GM04503 (cell line): ENCODE results near the gene OPCML.

Experiments
- DNase-seq: peaks from one replicate; pipeline ENCODE4 v3.0.0-alpha.2; 2012; ENCODE audit warnings: low read depth

OPCML gene

GRCh38 chr11:132728026-132728425, 804.3 kb downstream of the OPCML start:
- DNase-seq, result no peak

DNA sequence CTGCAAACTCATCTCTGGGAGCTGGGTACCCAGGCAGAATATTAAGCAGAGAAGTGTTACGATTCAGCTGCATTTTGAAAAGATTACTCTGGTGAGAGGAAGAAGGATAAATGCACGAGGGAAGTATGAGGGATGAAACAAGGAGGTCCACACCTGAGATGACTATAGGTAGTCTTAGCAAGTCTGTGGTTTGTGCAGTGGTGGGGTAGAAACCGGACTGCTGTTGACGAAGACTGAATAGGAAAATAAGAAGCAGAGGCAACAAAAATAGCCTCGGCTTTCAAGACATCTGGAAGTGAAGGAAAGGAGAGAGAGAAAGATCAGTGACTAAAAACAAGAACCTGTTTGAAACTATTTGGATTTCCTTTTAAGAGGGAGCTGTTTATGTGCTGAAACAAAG, 810.8 kb downstream of the OPCML start:
- no peak for DNase-seq

- no peak for DNase-seq
Observed at GRCh38 chr11:132719684-132720083, 812.6 kb downstream of the OPCML start.

DNA sequence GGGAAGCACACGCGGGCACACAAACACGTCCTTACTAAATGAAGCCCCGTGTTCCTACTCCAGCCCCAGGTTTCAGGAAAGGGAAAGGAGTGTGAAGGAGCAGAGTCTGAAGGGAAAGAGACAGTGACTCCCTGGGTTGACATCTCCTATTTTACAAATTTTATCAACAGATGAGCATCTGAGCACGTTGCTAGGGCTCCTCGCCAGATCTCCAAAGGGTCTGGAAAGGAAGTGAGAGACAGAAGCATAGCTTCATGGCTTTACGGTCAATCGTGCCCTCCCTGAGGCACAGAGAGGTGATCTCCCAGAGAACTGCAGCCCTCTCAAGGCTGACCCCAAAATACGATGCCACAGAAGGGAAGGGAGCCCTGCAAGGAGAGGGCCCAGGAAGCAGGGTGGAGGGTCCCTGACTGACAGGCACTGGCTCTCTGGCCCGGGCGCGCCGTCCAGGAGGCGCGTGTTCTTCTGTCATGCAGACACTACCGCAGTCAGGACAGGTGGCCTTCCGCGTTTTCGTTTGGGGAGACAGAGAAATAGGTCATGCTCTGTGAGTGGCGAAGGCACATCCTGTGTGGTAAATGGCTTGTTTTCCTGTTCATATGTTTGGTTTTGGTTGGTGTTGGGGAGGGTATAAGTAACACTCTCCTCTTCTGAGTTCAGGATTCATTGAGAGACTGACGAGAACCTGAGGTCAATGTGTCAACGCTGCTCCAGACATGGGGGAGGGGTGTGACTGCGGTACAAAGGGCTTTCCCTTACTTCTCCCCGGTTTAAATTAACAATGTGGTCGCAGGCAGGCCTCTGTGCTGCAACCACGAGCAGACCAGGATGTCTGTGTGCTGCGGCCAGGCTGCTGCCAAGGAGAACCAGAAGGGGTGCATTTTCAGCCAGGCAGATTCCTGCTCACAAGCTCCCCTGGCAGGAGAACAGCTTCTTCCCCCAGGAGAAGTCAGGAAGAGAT, 813.3 kb downstream of the OPCML start:
- DNase-seq, result no peak

GRCh38 chr11:132717824-132718223, 814.5 kb downstream of the OPCML start:
- DNase-seq, result no peak

- DNase-seq, result no peak
Observed at GRCh38 chr11:132716037-132716436, 816.3 kb downstream of the OPCML start.

- no peak for DNase-seq
Observed at GRCh38 chr11:132714859-132715440, 817.4 kb downstream of the OPCML start.

GRCh38 chr11:132712466-132712865, 819.8 kb downstream of the OPCML start:
- DNase-seq, result no peak

DNA sequence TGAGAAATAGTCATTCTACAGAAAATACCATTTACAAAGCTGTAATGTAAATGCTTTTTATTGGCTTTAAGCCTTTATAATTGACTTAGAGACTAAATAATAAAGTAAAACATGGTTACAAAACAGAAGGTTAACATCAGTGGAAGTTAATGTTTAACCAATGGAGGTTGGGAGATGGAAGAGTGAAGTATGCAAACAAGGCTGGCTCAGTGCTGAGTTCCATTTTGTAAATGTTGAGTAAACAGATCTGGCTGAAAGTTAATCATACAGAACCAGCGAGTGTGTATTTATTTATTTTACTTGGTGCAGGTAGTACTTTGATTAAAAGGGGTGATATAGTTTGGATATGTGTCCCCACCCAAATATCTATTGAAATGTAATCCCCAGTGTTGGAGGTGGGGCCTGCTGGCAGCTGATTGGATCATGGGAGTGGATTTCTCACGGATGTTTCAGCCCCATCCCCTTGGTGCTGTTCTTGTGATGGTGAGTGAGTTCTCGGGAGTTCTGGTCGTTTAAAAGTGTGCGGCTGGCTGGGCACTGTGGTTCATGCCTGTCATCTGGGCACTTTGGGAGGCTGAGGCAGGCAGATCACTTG, 827.4 kb downstream of the OPCML start:
- DNase-seq, result no peak

- no peak for DNase-seq
Observed at GRCh38 chr11:132692891-132693290, 839.4 kb downstream of the OPCML start.

DNA sequence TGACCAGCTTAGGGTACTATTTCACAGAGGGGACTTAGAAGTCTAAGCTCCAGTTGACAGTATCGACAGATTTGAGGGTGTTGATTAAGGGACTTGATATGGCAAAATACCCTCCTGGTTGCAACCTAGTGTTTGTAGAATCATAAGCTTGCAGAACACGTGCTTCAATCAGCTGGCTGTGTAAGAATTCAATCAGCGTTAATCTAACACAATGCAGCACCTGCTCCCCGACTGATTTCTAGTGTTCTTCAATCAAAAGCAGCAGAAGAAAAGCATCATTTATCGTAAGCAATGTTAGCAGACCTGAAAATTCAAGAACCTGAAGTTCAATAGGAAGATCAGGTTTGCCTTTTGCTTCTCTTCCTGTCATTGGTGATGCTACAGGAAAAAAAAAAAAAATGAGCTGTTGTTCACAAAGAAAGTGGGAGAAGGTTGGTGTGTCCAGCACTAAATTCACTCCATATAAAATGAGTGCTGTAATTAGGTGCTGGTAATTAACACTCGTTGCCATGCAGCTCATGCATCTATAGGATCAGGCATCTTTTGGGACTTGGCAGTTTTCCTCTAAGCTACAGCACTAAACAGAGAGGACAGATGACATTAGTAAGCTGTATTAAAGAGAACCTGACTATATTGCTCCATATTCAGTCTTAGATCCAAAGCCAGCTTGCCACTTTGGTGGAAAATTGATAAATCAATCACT, 840.3 kb downstream of the OPCML start:
- DNase-seq, result no peak

DNA sequence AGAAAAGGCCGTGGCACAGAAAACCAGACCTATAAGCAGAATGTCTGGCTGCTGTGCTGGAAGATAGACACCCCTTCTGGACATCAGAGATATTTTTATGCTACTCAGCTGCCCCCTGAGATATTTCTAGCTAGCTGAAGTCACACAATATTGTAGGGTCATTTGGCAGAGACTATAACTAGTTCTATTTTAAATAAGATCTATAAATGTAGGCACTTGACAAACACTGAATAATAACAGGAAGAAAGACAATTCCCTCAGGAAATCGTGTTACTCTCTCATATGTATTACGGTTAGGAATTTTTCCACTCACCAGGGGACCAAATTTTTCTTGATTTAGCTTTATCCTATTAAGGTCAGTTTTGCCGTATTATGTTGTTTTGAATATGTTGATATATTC, 845.4 kb downstream of the OPCML start:
- DNase-seq, result no peak

- DNase-seq, result peak; percentile 61
Observed at GRCh38 chr11:132685174-132685611, 847.1 kb downstream of the OPCML start.

DNA sequence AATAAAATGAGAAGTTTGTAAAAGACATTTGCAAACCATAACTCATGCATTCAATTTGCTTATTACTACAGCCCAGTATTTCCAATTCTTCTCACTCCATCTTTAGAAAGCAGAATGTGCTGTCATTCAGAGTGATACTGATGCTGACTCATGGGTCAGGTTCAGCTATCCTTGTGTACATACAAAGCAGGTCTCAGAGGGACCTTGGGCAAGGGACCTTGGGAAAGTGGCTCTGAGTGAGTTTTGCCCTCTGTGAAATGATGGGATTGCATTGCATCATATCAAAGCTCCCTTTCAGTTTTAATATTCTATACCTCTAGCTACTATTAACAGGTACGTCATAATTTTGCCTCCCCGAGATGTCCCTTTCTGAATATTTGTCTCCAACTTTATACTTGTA, 848.7 kb downstream of the OPCML start:
- peak; percentile 6 for DNase-seq

- no peak for DNase-seq
Observed at GRCh38 chr11:132681971-132682370, 850.3 kb downstream of the OPCML start.

DNA sequence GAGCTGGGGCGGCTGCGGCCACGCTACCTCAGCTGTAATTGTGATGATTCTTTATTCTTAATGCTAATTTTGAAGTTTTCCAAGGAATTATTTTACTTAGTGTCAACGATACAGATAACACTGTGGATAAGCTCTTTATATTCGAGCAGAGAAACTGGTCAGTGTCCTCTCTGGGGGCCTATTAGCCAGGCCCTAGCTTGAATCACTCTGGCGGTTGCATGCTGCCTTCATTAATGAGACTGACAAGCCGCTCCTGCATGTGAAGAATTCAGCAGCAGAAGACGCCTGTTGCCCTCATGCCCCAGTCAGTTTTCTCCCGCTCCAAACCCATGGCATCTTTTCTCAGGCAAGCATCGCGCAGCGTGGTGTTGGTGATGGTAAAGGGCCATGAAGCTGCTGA, 851.7 kb downstream of the OPCML start:
- DNase-seq, result no peak

GRCh38 chr11:132674151-132674550, 858.1 kb downstream of the OPCML start:
- DNase-seq, result no peak

GRCh38 chr11:132671851-132672370, 860.4 kb downstream of the OPCML start:
- no peak for DNase-seq

DNA sequence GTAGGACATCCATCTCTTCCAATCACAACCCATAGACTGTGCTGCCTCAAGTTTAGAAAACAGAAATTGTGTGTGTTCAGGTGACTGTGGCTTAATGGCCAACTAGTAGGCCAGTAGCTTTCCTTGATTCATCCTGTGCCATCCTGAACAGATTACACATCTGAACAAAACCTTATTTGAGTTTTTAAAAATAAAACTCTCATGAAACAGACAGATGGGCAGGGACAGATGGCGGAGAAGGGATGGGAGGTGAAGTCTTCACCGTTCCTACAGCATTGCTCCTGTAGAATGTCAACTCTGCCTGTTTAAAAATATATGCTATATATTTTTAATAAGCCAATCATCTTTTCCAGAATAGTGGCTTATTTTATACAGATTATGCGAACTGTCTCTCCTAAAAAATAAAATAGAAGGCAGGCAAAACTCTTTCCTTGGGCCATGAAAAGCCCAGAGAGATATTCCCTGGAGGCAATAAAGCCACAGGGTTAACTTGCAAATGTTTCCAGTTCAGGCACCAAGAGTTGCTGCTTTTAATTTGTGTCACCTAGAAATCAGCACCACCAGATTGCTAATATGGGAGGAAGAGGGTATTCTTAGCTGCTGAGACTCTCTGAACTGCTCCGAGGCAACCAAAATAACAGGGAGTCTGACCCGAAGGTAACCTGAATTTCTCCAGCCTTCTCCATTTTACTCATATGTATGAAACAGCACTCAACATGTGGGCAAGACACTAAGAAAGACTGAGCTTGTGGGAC, 861.2 kb downstream of the OPCML start:
- no peak for DNase-seq

DNA sequence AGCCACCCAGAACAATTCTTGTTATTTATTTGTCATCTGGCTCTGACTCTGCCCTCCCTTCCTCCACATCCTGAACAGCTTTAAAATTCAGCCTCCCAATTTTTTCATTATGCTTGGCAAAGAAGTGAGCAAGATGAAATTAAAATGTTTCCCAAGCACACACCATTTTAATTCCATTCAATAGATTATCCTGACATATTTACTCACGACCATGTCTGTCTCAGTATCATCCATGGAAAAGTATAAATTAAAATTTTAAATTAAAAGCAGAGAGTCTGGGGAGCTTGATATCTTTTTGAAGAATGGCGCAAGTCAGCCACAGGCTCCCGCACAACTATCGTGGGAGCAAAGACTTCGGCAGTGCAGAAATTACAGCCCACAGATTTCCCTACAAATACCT, 862.4 kb downstream of the OPCML start:
- DNase-seq, result no peak

GRCh38 chr11:132665205-132665604, 867.1 kb downstream of the OPCML start:
- DNase-seq, result no peak
